Ramos (cell line): ENCODE measurements around the gene RMI2.

Source experiments
- in situ Hi-C: fragments of 300-500 bp; cut with MboI; formaldehyde crosslinking; loops from one replicate; pipeline ENCODE4 v1.14.3; 2022; ENCODE audit warnings: low sequenced_read_pairs; ENCODE audit not compliant: unreplicated experiment

RMI2 gene

GRCh38 chr16:11393366-11393765, 48.1 kb downstream of the RMI2 start:
- in situ Hi-C loops: no loop called here

GRCh38 chr16:11393861-11394592, 48.8 kb downstream of the RMI2 start:
- in situ Hi-C loops: no loop called here

GRCh38 chr16:11394593-11394960, 49.3 kb downstream of the RMI2 start:
- in situ Hi-C loops: no loop called here

DNA sequence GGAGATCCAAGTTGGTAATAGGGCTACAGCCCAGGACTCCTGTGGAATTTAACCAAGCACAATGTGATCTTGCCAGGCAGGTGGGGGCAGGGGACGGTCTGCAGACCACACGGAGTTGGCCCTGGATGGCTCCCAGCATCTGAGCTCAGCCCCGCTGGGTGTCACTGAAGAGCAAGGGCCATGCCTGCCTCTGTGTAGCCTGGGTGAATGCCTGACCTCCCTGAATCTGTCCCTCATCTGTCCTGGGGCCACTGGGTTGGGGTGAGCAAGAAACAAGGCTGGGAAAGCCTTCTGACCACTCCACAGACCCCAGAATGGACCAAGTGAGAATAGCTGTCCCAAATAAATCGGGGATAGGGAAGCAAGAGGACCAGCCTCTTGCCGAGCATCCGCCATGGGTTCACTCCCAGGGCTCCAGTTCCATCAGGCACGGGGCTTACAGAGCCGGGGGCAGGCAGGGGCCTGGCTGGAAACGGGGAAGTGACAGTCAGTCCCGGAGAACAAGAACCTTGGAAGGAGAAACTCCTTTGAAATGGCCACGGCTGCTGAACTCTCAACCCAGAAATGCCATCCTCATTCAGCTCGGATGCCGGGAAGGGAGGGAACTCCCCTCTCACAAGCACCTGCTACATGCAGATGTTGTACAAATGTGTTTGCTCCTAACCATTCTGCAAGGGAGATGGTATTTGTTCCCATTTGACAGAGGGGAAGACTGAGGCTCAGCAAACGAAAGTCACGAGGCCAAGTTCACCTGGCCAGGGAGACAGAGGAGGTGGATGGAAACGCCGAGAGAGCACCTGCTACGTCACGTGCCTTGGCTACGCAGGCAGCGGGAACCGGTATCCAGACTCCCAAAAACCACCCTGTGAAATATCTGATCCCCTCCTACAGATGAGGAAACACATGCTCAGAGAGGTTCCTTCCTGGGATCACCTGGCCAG, 50.0 kb downstream of the RMI2 start:
- in situ Hi-C loops: no loop called here

GRCh38 chr16:11395949-11396240, 50.6 kb downstream of the RMI2 start:
- in situ Hi-C loops: no loop called here

DNA sequence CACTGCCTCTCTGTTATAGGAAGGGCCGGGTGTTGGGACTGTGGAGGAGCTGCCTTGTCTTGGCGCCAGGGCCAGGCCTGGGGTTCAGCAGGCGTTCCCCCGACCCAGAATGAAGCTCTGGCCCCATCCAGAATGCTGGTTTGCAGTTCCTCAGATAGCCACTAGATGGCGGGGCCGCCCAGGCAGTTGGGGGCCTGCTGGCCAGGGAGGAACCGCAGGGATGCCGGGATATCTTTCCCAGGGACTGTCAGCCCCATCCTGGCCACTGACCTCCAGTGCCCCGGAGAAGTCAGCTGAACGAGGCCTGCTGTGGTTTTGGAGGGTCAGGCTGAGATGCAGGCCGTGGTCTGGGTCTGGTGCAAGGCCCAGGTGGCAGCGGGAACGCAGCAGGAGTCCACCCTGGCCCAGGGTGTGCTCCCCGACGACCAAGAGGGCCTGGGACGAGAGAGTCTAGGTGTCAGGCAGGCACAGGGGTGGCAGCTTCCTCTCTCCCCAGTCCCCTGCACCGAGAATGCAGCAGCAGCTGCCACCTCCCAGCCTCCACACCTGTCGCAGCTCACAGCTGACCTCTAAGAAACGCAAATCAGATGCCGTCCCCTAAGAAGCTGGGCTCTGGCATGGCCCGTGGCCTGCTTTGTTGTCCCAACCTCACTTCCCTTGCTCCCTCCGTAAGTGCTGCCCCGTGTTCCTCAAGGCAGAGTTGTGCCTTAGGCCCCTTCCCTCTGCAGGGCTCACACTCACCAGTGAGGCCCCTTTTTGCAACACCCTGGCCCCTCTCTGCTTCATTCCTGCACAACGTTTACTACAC, 51.2 kb downstream of the RMI2 start:
- in situ Hi-C loops: no loop called here

- in situ Hi-C loops: no loop called here
These were observed 52.9 kb downstream of the RMI2 start for GRCh38 chr16:11398136-11398535.

GRCh38 chr16:11398851-11399250, 53.6 kb downstream of the RMI2 start:
- in situ Hi-C loops: no loop called here

- in situ Hi-C loops: no loop called here
These were observed 54.1 kb downstream of the RMI2 start for GRCh38 chr16:11399261-11399831.

GRCh38 chr16:11400076-11400475, 54.8 kb downstream of the RMI2 start:
- in situ Hi-C loops: loop anchor here (10.0 kb wide), 1 partner anchor 315 kb away; no protein-coding TSS in a partner anchor
